Vagina (tissue), 2 donors: Measurements from ENCODE around the gene TRABD2B. TPM values are rescaled to one million over a fixed set of nuclear protein-coding genes. Genes with fewer than 3 reads are reported as not detected.
A peak's percentile ranks its signal among the peaks of the same experiment; 100 is the strongest.

ENCODE experiments used
- DNase-seq, 2 donors: peaks; one replicate each; pipeline ENCODE4 v3.0.0-alpha.2; 2017; ENCODE audit errors: extremely low spot score in 2 of 2
- H3K27ac ChIP-seq: fragments of 200-600 bp; sonication (generic); one replicate; pipeline ENCODE4 v1.5.1; 2019
- H3K27me3 ChIP-seq: fragments of 200-600 bp; sonication (generic); one replicate; pipeline ENCODE4 v1.5.1; 2019
- H3K36me3 ChIP-seq, 2 donors: fragments of 200-600 bp; sonication (generic); one replicate each; pipeline ENCODE4 v1.5.1; 2017 to 2019
- H3K4me1 ChIP-seq: fragments of 200-600 bp; sonication (generic); one replicate; pipeline ENCODE4 v1.5.1; 2019
- H3K4me3 ChIP-seq, 2 donors: fragments of 200-600 bp; sonication (generic); 1 replicate in 1 of 2; 2 replicates in 1 of 2; pipeline ENCODE4 v1.5.1; 2016 to 2019
- H3K9me3 ChIP-seq: fragments of 200-600 bp; sonication (generic); one replicate; pipeline ENCODE4 v1.5.1; 2019
- CTCF ChIP-seq, 3 experiments: fragments of 450-650 bp in 2 of 3; fragments of 200-600 bp in 1 of 3; sonication (generic) in 1 of 3; IDR thresholded peaks; one replicate each; pipeline ENCODE4 v1.5.1; 2017 to 2019; ENCODE audit warnings: antibody characterized with exemption in 3 of 3, mild to moderate bottlenecking in 2 of 3, moderate library complexity in 2 of 3
- POLR2A ChIP-seq, 2 donors: fragments of 450-650 bp; IDR thresholded peaks; one replicate each; pipeline ENCODE4 v1.6.1; 2017; ENCODE audit warnings: antibody characterized with exemption in 2 of 2, mild to moderate bottlenecking in 2 of 2, moderate library complexity in 2 of 2
- POLR2AphosphoS5 ChIP-seq, 2 donors: sonication (generic); formaldehyde crosslinking; IDR thresholded peaks; one replicate each; pipeline ENCODE4 v1.9.0; 2017; ENCODE audit warnings: antibody characterized with exemption in 2 of 2, mild to moderate bottlenecking in 2 of 2, low read depth in 1 of 2; ENCODE audit not compliant: insufficient read depth in 1 of 2
- intact Hi-C: fragments of 100-400 bp; cut with DNase I; formaldehyde crosslinking; loops from one replicate; pipeline ENCODE4 v1.15.1; 2023
- total RNA-seq: library from RNA; depleted of rRNA; stranded (reverse); fragments of >200 nt; gene quantifications from one replicate; pipeline ENCODE4 v1.2.3, GENCODE V29; 2016

TRABD2B gene
- total RNA-seq, 1 donor from 2014 or later = 5.6 TPM

DNA sequence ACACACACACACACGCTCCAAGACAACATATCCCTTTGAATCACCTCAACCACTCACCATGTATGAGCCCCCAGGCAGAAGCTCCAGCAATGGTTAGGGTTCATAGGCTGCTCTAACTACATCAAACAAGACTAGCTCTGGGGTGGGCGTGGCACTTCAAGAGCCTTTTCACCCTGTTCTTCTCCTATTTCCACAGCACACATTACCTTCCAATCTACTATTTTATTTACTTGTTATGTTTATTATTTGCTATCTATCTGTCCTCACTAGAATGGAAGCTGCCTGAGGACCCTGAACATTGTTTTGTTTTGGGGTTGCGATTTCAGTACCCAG lies 28.7 kb downstream of the TRABD2B start:
- no peak overlapping the region for H3K27ac ChIP-seq
- TF ChIP-seq CTCF (IDR thresholded peaks at IDR 0.05) (no peak), POLR2AphosphoS5 (IDR thresholded peaks at IDR 0.05; ENCODE audit: insufficient read depth in 1 of 2, low read depth in 1 of 2) (no peak), POLR2A (IDR thresholded peaks at IDR 0.05) (no peak)
- no peak overlapping the region for H3K4me3 ChIP-seq
- intact Hi-C loops = no loop called here
- no peak for DNase-seq
- no peaks in the 10 kb centered on the region for H3K9me3 ChIP-seq
- no peaks in the 10 kb centered on the region for H3K36me3 ChIP-seq
- no peaks in the 10 kb centered on the region for H3K27me3 ChIP-seq
- H3K4me1 ChIP-seq = peaks cover 12% of the 10 kb centered on the region

DNA sequence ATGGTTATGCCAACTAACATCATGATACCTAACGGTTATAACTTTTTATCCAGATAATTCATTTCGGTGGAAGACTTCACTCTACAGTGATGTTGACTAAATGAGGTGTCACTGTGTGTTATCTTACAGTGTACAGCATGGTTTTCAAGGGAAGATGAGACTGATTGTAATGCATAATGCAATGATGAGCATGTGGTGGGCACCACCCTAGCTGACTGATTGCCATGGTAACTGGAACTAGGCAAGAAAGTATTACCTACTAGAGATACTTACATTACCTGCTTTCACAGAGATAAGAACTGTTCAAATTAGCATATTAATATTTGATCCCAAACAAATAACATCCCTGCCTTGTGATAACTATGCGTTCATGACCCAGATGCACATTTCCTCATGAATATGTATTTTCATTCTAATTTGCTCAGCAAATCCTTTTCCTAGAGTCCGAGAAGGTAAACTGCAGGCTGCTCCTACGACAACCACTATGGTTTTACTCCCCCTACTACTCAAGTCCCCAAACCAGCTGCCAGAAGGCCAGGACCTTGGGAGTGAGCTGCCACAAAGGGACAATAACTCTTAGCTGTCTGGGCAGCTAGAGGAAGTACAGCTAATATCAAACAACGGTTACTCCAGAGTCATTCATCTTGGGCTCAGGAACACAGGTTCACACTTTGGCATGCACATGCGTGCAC lies 29.2 kb downstream of the TRABD2B start:
- TF ChIP-seq POLR2AphosphoS5 (IDR thresholded peaks at IDR 0.05; ENCODE audit: insufficient read depth in 1 of 2, low read depth in 1 of 2) (no peak), CTCF (IDR thresholded peaks at IDR 0.05) (no peak), POLR2A (IDR thresholded peaks at IDR 0.05) (no peak)
- H3K27ac ChIP-seq = no peak overlapping the region
- peaks cover 16% of the 10 kb centered on the region for H3K4me1 ChIP-seq
- H3K4me3 ChIP-seq = no peak overlapping the region
- DNase-seq = no peak
- intact Hi-C loops = no loop called here
- H3K36me3 ChIP-seq = no peaks in the 10 kb centered on the region
- no peaks in the 10 kb centered on the region for H3K9me3 ChIP-seq
- H3K27me3 ChIP-seq = no peaks in the 10 kb centered on the region

DNA sequence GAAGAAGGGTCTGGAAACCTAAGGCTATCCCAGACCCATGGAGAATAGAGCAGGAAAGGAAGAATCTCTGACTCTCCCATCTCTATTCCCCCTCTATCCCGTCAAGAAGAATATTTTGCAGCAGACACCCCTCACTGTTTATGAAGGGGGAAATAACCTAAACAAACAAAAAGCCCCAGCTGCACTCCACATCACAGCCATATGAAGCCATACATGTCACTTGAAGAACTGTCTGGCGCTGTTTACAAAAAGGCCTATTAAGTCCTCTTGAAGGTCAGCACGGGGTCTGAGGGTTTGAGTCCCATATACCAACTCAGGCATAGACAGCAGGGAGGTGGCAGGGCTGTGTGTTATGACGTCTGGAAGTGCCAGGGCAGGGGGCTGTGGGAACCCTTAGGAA lies 31.4 kb downstream of the TRABD2B start:
- Histone ChIP-seq H3K4me1 (peaks cover 20% of the 10 kb centered on the region), H3K36me3 (no peaks in the 10 kb centered on the region), H3K27me3 (no peaks in the 10 kb centered on the region), H3K27ac (no peak overlapping the region), H3K9me3 (no peaks in the 10 kb centered on the region), H3K4me3 (no peak overlapping the region)
- intact Hi-C loops = no loop called here
- TF ChIP-seq POLR2AphosphoS5 (IDR thresholded peaks at IDR 0.05; ENCODE audit: insufficient read depth in 1 of 2, low read depth in 1 of 2) (no peak), POLR2A (IDR thresholded peaks at IDR 0.05) (no peak), CTCF (IDR thresholded peaks at IDR 0.05) (no peak)
- no peak for DNase-seq

DNA sequence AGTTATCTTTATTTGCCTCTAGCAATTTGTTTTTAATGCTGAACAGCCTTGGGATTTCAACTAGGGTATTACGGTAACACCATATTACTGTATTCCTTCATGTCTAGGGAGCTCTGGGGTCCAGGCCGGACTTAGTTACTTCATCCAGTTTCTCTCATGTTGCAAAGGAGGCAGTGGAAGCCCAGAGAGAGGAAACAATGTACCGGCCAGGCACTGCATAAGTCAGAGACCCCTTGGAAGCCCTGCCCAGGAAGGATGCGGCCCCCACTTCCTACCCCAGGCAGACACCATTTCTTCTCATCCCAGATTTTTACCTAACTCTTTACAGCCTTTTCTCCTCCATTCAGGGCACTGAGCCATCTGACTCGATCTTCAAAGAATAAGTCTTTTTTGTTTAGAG lies 32.5 kb downstream of the TRABD2B start:
- DNase-seq = no peak
- Histone ChIP-seq H3K4me3 (no peak overlapping the region), H3K36me3 (no peaks in the 10 kb centered on the region), H3K9me3 (no peaks in the 10 kb centered on the region), H3K27me3 (no peaks in the 10 kb centered on the region), H3K27ac (no peak overlapping the region), H3K4me1 (peaks cover 20% of the 10 kb centered on the region)
- no peak for TF ChIP-seq POLR2A (IDR thresholded peaks at IDR 0.05)
- TF ChIP-seq POLR2AphosphoS5 (IDR thresholded peaks at IDR 0.05; ENCODE audit: insufficient read depth in 1 of 2, low read depth in 1 of 2) = no peak
- TF ChIP-seq CTCF (IDR thresholded peaks at IDR 0.05) = no peak
- intact Hi-C loops = no loop called here

DNA sequence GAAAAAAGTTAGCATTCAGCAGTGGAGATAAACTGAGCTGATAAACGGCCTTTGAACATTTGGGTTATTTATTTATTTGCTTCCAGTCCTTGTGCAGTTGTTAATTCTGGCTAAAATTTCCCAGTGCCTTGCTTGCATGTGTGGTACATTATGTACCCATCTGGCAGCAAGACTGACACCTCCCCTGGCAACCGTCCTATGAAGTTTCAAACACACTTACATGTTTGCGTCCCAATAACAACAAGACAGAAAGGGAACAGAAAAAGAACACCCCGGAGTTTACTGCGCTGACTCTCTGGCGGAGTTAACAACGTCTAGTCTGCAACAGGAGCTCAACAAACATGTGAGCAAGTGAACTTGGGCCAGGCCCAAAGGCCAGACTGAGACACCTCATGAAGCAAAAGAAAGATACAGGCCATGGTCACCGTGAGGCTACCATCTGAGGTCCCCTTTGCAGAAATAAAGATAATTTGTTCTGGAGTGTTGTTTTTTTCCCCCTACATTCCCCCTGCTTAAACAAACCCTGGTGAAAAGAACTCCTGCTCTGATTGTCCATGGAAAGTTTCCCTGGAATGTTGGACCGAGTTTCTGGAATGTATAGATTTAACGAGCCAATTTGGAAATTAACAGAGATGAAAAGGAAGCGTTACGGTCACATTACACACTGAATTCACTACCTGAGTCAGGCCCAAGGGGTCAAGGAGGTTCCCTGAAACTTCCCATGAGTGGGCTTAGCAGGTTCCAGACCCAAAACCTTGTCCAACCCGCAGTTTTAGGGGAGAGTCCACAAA lies 33.4 kb downstream of the TRABD2B start:
- no peak for TF ChIP-seq POLR2A (IDR thresholded peaks at IDR 0.05)
- no peak for TF ChIP-seq CTCF (IDR thresholded peaks at IDR 0.05)
- no peak for TF ChIP-seq POLR2AphosphoS5 (IDR thresholded peaks at IDR 0.05; ENCODE audit: insufficient read depth in 1 of 2, low read depth in 1 of 2)
- Histone ChIP-seq H3K9me3 (no peaks in the 10 kb centered on the region), H3K27me3 (no peaks in the 10 kb centered on the region), H3K4me3 (no peak overlapping the region), H3K27ac (peak overlapping the region; percentile 44), H3K36me3 (no peaks in the 10 kb centered on the region), H3K4me1 (peaks cover 20% of the 10 kb centered on the region)
- intact Hi-C loops = no loop called here
- DNase-seq = no peak
